ENCODE results near the gene LRBA.

Gene LRBA

GRCh38 chr4:150990993-150991392 lies 24.1 kb downstream of the LRBA start:
- Histone ChIP-seq H3K4me2 (ENCODE audit: low read length) (no peak overlapping the region), H3K9me2 (replicated peaks; ENCODE audit: control insufficient read depth, low read length) (no peaks in the 10 kb centered on the region), H3K27me3 (ENCODE audit: control insufficient read depth, low read length) (no peaks in the 10 kb centered on the region), H3K9me3 (ENCODE audit: control insufficient read depth, insufficient read depth, low read length) (no peaks in the 10 kb centered on the region), H3K4me3 (ENCODE audit: low read length) (no peak overlapping the region), H3K36me3 (ENCODE audit: control insufficient read depth, low read length) (peaks cover 5% of the 10 kb centered on the region), H4K20me1 (ENCODE audit: control insufficient read depth, insufficient read depth, low read depth, low read length) (no peaks in the 10 kb centered on the region), H3K4me1 (ENCODE audit: control insufficient read depth, low read length) (peaks cover 9% of the 10 kb centered on the region), H3K79me2 (ENCODE audit: control insufficient read depth, low read length) (peaks cover 93% of the 10 kb centered on the region), H3K27ac (ENCODE audit: low read depth, low read length) (no peak overlapping the region), H3F3A (ENCODE audit: control insufficient read depth, insufficient read depth) (no peaks in the 10 kb centered on the region)
- TF ChIP-seq EZH2phosphoT487 (IDR thresholded peaks at IDR 0.05; ENCODE audit: borderline replicate concordance, low read length) = no peak
- TF ChIP-seq CTCF (IDR thresholded peaks at IDR 0.05; ENCODE audit: low read depth, low read length, poor library complexity, severe bottlenecking) = no peak

GRCh38 chr4:150990250-150990649 lies 24.8 kb downstream of the LRBA start:
- Histone ChIP-seq H3K4me2 (ENCODE audit: low read length) (no peak overlapping the region), H3K9me2 (replicated peaks; ENCODE audit: control insufficient read depth, low read length) (no peaks in the 10 kb centered on the region), H3K27me3 (ENCODE audit: control insufficient read depth, low read length) (no peaks in the 10 kb centered on the region), H3K36me3 (ENCODE audit: control insufficient read depth, low read length) (peaks cover 5% of the 10 kb centered on the region), H3K27ac (ENCODE audit: low read depth, low read length) (no peak overlapping the region), H4K20me1 (ENCODE audit: control insufficient read depth, insufficient read depth, low read depth, low read length) (no peaks in the 10 kb centered on the region), H3K9me3 (ENCODE audit: control insufficient read depth, insufficient read depth, low read length) (no peaks in the 10 kb centered on the region), H3K79me2 (ENCODE audit: control insufficient read depth, low read length) (peaks cover 89% of the 10 kb centered on the region), H3K4me3 (ENCODE audit: low read length) (no peak overlapping the region), H3F3A (ENCODE audit: control insufficient read depth, insufficient read depth) (no peaks in the 10 kb centered on the region), H3K4me1 (ENCODE audit: control insufficient read depth, low read length) (peaks cover 9% of the 10 kb centered on the region)
- TF ChIP-seq CTCF (IDR thresholded peaks at IDR 0.05; ENCODE audit: low read depth, low read length, poor library complexity, severe bottlenecking) (no peak), EZH2phosphoT487 (IDR thresholded peaks at IDR 0.05; ENCODE audit: borderline replicate concordance, low read length) (no peak)

GRCh38 chr4:150988238-150988637 lies 26.8 kb downstream of the LRBA start:
- no peaks in the 10 kb centered on the region for H3K4me1 ChIP-seq (ENCODE audit: control insufficient read depth, low read length)

More at GRCh38 chr4:150988238-150988637, 26.8 kb downstream of the LRBA start:
- Histone ChIP-seq H3K27ac (ENCODE audit: low read depth, low read length) (no peak overlapping the region), H3K36me3 (ENCODE audit: control insufficient read depth, low read length) (peaks cover 3% of the 10 kb centered on the region; the same call in 1 of the 2 replicates), H3K79me2 (ENCODE audit: control insufficient read depth, low read length) (peaks cover 82% of the 10 kb centered on the region), H3K27me3 (ENCODE audit: control insufficient read depth, low read length) (no peaks in the 10 kb centered on the region), H3F3A (ENCODE audit: control insufficient read depth, insufficient read depth) (no peaks in the 10 kb centered on the region), H4K20me1 (ENCODE audit: control insufficient read depth, insufficient read depth, low read depth, low read length) (no peaks in the 10 kb centered on the region), H3K4me2 (ENCODE audit: low read length) (no peak overlapping the region), H3K9me3 (ENCODE audit: control insufficient read depth, insufficient read depth, low read length) (no peaks in the 10 kb centered on the region), H3K9me2 (replicated peaks; ENCODE audit: control insufficient read depth, low read length) (no peaks in the 10 kb centered on the region), H3K4me3 (ENCODE audit: low read length) (no peak overlapping the region)
- TF ChIP-seq EZH2phosphoT487 (IDR thresholded peaks at IDR 0.05; ENCODE audit: borderline replicate concordance, low read length) (no peak), CTCF (IDR thresholded peaks at IDR 0.05; ENCODE audit: low read depth, low read length, poor library complexity, severe bottlenecking) (no peak)
